WTC11 (cell line): ENCODE results near the gene DISP3.

Experiments used
- ATF3 ChIP-seq: sonication (generic); formaldehyde crosslinking; conservative IDR thresholded peaks from 2 replicates; pipeline ENCODE4 v1.8.1; 2022; ENCODE audit warnings: mild to moderate bottlenecking, missing genetic modification reagents
- CREM ChIP-seq: sonication (generic); formaldehyde crosslinking; IDR thresholded peaks from 2 replicates; pipeline ENCODE4 v1.8.1; 2022; ENCODE audit warnings: mild to moderate bottlenecking, missing genetic modification reagents, moderate library complexity
- E2F4 ChIP-seq: sonication (generic); formaldehyde crosslinking; IDR thresholded peaks from 2 replicates; pipeline ENCODE4 v1.8.1; 2022; ENCODE audit warnings: low read depth, mild to moderate bottlenecking, moderate library complexity, missing genetic modification reagents, borderline replicate concordance
- NR1H2 ChIP-seq: sonication (generic); formaldehyde crosslinking; IDR thresholded peaks from 2 replicates; pipeline ENCODE4 v1.9.0; 2021; ENCODE audit warnings: mild to moderate bottlenecking, moderate library complexity, missing genetic modification reagents
- NR3C1 ChIP-seq: sonication (generic); formaldehyde crosslinking; conservative IDR thresholded peaks from 2 replicates; pipeline ENCODE4 v1.8.1; 2023; ENCODE audit warnings: low read depth, mild to moderate bottlenecking, missing genetic modification reagents
- STAT6 ChIP-seq: sonication (generic); formaldehyde crosslinking; conservative IDR thresholded peaks from 2 replicates; pipeline ENCODE4 v1.8.1; 2023; ENCODE audit warnings: mild to moderate bottlenecking, low read depth, missing genetic modification reagents, moderate library complexity
- ZNF317 ChIP-seq: sonication (generic); formaldehyde crosslinking; IDR thresholded peaks from 2 replicates; pipeline ENCODE4 v1.8.1; 2023; ENCODE audit warnings: low read depth, mild to moderate bottlenecking, moderate library complexity, missing genetic modification reagents, borderline replicate concordance
- ZNF396 ChIP-seq: fragments of 250-450 bp; sonication (Bioruptor Pico); IDR thresholded peaks from 2 replicates; pipeline ENCODE4 v1.8.0; 2021; ENCODE audit warnings: mild to moderate bottlenecking, moderate library complexity, borderline replicate concordance
- ZNF423 ChIP-seq: fragments of 250-450 bp; sonication (Bioruptor Pico); IDR thresholded peaks from 2 replicates; pipeline ENCODE4 v2.1.2; 2022; ENCODE audit warnings: mild to moderate bottlenecking, moderate library complexity
- ZNF532 ChIP-seq: fragments of 250-450 bp; sonication (Bioruptor Pico); IDR thresholded peaks from 2 replicates; pipeline ENCODE4 v1.9.0; 2021; ENCODE audit warnings: mild to moderate bottlenecking, borderline replicate concordance
- TF ChIP-seq, protein P1 (sequence below): fragments of 250-450 bp; sonication (Bioruptor Pico); IDR thresholded peaks from 2 replicates; pipeline ENCODE4 v2.1.2; 2022; ENCODE audit warnings: mild to moderate bottlenecking, moderate library complexity
- TF ChIP-seq, protein P2 (sequence below): fragments of 200-600 bp; IDR thresholded peaks from 2 replicates; pipeline ENCODE4 v1.8.0; 2022; ENCODE audit warnings: antibody characterized with exemption
- TF ChIP-seq, protein P3 (sequence below): sonication (generic); formaldehyde crosslinking; IDR thresholded peaks from 2 replicates; pipeline ENCODE4 v1.8.1; 2023; ENCODE audit warnings: mild to moderate bottlenecking, moderate library complexity, missing genetic modification reagents
- TF ChIP-seq, protein P4 (sequence below): sonication (generic); formaldehyde crosslinking; IDR thresholded peaks from 2 replicates; pipeline ENCODE4 v1.8.1; 2022; ENCODE audit warnings: mild to moderate bottlenecking, moderate library complexity, missing genetic modification reagents

DNA sequence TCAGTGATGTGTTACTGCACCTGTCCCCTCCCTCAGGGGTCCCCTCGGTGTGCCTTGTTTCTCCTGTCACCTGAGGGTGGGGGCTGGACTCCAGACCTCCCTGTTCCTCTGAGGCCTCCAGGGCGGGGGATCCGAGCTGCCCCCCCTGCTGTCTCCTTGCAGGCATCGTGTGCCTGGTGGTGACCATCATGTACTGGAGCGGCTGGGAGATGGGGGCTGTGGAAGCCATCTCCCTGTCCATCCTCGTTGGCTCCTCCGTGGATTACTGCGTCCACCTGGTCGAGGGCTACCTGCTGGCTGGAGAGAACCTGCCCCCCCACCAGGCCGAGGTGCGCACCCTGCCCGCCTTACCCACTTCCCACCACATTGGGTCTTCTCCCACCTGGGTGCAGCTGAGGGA lies 56.4 kb downstream of the DISP3 start:
- TF ChIP-seq E2F4: no peak
- TF ChIP-seq, protein P1, sequence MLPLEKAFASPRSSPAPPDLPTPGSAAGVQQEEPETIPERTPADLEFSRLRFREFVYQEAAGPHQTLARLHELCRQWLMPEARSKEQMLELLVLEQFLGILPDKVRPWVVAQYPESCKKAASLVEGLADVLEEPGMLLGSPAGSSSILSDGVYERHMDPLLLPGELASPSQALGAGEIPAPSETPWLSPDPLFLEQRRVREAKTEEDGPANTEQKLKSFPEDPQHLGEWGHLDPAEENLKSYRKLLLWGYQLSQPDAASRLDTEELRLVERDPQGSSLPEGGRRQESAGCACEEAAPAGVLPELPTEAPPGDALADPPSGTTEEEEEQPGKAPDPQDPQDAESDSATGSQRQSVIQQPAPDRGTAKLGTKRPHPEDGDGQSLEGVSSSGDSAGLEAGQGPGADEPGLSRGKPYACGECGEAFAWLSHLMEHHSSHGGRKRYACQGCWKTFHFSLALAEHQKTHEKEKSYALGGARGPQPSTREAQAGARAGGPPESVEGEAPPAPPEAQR (CRISPR knock-in tag): no peak
- TF ChIP-seq, protein P2, sequence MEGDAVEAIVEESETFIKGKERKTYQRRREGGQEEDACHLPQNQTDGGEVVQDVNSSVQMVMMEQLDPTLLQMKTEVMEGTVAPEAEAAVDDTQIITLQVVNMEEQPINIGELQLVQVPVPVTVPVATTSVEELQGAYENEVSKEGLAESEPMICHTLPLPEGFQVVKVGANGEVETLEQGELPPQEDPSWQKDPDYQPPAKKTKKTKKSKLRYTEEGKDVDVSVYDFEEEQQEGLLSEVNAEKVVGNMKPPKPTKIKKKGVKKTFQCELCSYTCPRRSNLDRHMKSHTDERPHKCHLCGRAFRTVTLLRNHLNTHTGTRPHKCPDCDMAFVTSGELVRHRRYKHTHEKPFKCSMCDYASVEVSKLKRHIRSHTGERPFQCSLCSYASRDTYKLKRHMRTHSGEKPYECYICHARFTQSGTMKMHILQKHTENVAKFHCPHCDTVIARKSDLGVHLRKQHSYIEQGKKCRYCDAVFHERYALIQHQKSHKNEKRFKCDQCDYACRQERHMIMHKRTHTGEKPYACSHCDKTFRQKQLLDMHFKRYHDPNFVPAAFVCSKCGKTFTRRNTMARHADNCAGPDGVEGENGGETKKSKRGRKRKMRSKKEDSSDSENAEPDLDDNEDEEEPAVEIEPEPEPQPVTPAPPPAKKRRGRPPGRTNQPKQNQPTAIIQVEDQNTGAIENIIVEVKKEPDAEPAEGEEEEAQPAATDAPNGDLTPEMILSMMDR: no peak
- no peak for TF ChIP-seq NR1H2 (CRISPR knock-in tag)
- TF ChIP-seq ZNF532 (CRISPR knock-in tag): no peak
- no peak for TF ChIP-seq STAT6 (CRISPR knock-in tag)
- no peak for TF ChIP-seq CREM (CRISPR knock-in tag)
- no peak for TF ChIP-seq ZNF396 (CRISPR knock-in tag)
- TF ChIP-seq ZNF317 (CRISPR knock-in tag): no peak
- TF ChIP-seq ZNF423 (CRISPR knock-in tag): no peak
- TF ChIP-seq, protein P3, sequence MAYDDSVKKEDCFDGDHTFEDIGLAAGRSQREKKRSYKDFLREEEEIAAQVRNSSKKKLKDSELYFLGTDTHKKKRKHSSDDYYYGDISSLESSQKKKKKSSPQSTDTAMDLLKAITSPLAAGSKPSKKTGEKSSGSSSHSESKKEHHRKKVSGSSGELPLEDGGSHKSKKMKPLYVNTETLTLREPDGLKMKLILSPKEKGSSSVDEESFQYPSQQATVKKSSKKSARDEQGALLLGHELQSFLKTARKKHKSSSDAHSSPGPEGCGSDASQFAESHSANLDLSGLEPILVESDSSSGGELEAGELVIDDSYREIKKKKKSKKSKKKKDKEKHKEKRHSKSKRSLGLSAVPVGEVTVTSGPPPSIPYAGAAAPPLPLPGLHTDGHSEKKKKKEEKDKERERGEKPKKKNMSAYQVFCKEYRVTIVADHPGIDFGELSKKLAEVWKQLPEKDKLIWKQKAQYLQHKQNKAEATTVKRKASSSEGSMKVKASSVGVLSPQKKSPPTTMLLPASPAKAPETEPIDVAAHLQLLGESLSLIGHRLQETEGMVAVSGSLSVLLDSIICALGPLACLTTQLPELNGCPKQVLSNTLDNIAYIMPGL (CRISPR knock-in tag): no peak
- TF ChIP-seq, protein P4, sequence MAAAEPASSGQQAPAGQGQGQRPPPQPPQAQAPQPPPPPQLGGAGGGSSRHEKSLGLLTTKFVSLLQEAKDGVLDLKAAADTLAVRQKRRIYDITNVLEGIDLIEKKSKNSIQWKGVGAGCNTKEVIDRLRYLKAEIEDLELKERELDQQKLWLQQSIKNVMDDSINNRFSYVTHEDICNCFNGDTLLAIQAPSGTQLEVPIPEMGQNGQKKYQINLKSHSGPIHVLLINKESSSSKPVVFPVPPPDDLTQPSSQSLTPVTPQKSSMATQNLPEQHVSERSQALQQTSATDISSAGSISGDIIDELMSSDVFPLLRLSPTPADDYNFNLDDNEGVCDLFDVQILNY (CRISPR knock-in tag): no peak
- no peak for TF ChIP-seq ATF3
- no peak for TF ChIP-seq NR3C1 (CRISPR knock-in tag)
